Smooth muscle cell (in vitro differentiated cells): ENCODE data around the gene CLASP1. TPM values are rescaled to one million over a fixed set of nuclear protein-coding genes. Genes with fewer than 3 reads are reported as not detected.

Experiments
- DNase-seq: peaks from one replicate; lab custom pipeline; 2025; ENCODE audit not compliant: unreplicated experiment; lab: John Stamatoyannopoulos, UW
- H2AFZ ChIP-seq: fragments of 200-600 bp; sonication (generic); 2 replicates; pipeline ENCODE4 v1.6.0; 2016; ENCODE audit warnings: antibody characterized with exemption, low read depth, mild to moderate bottlenecking
- H3F3A ChIP-seq: fragments of 200-600 bp; sonication (generic); 2 replicates; pipeline ENCODE4 v1.6.0; 2017; ENCODE audit warnings: antibody characterized with exemption, low read depth
- H3K27ac ChIP-seq: fragments of 200-600 bp; sonication (generic); 2 replicates; pipeline ENCODE4 v1.5.1; 2016; ENCODE audit warnings: low read depth, mild to moderate bottlenecking
- H3K27me3 ChIP-seq: fragments of 200-600 bp; sonication (generic); 2 replicates; pipeline ENCODE4 v1.6.1; 2016; ENCODE audit warnings: low read depth, mild to moderate bottlenecking
- H3K36me3 ChIP-seq: fragments of 200-600 bp; sonication (generic); 2 replicates; pipeline ENCODE4 v1.5.1; 2016; ENCODE audit warnings: low read depth
- H3K4me1 ChIP-seq: fragments of 200-600 bp; sonication (generic); 2 replicates; pipeline ENCODE4 v1.5.1; 2016; ENCODE audit warnings: low read depth
- H3K4me2 ChIP-seq: fragments of 200-600 bp; sonication (generic); 2 replicates; pipeline ENCODE4 v1.6.0; 2016; ENCODE audit warnings: mild to moderate bottlenecking
- H3K4me3 ChIP-seq: fragments of 200-600 bp; sonication (generic); 2 replicates; pipeline ENCODE4 v1.5.1; 2016; ENCODE audit warnings: mild to moderate bottlenecking
- H3K79me2 ChIP-seq: fragments of 200-600 bp; sonication (generic); 2 replicates; pipeline ENCODE4 v1.6.0; 2016; ENCODE audit warnings: low read depth, mild to moderate bottlenecking
- H3K9ac ChIP-seq: fragments of 200-600 bp; sonication (generic); 2 replicates; pipeline ENCODE4 v1.6.0; 2016; ENCODE audit warnings: low read depth
- H3K9me3 ChIP-seq: fragments of 200-600 bp; sonication (generic); replicated peaks from 2 replicates; pipeline ENCODE4 v1.5.1; 2016; ENCODE audit warnings: low read depth
- H4K20me1 ChIP-seq: fragments of 200-600 bp; sonication (generic); 2 replicates; pipeline ENCODE4 v1.6.0; 2016; ENCODE audit warnings: low read depth
- CTCF ChIP-seq: fragments of 200-600 bp; sonication (generic); IDR thresholded peaks from 2 replicates; pipeline ENCODE4 v1.5.1; 2017; ENCODE audit warnings: borderline replicate concordance, mild to moderate bottlenecking, antibody characterized with exemption; ENCODE audit not compliant: insufficient read depth, poor library complexity, severe bottlenecking
- WGBS: methylation state at CpG from one replicate; pipeline ENCODE4 v1.1.7; 2016; ENCODE audit warnings: low lambda C conversion rate; 5-methylcytosine and 5-hydroxymethylcytosine counted together
- polyA plus RNA-seq: library from polyadenylated mRNA; unstranded; fragments of >200 nt; fragmentation: Nextera tagmentation; extraction: Ambion mirVana; gene quantifications from 2 replicates; pipeline ENCODE4 v1.2.1, GENCODE V29; 2016
- total RNA-seq: library from RNA; depleted of rRNA; stranded (reverse); fragments of >200 nt; gene quantifications from 2 replicates; pipeline ENCODE4 v1.2.3, GENCODE V29; 2014

The CLASP1 gene
- total and polyA plus RNA-seq, 2 experiments from 2014 or later = 15.0 to 33.8 TPM

- no peak for DNase-seq
- H3K36me3 ChIP-seq = peaks cover 12% of the 10 kb centered on the region
Measured at GRCh38 chr2:121427187-121427689, 222.0 kb downstream of the CLASP1 start.

GRCh38 chr2:121420486-121420885 lies 228.8 kb downstream of the CLASP1 start:
- Histone ChIP-seq H3F3A (no peaks in the 10 kb centered on the region), H3K79me2 (no peaks in the 10 kb centered on the region), H4K20me1 (peaks cover 2% of the 10 kb centered on the region), H2AFZ (no peak overlapping the region), H3K4me1 (no peaks in the 10 kb centered on the region), H3K4me3 (no peak overlapping the region), H3K9ac (no peak overlapping the region), H3K36me3 (peaks cover 10% of the 10 kb centered on the region), H3K27ac (no peak overlapping the region), H3K9me3 (no peaks in the 10 kb centered on the region), H3K4me2 (no peak overlapping the region), H3K27me3 (no peaks in the 10 kb centered on the region)
- no peak for DNase-seq
- no peak for TF ChIP-seq CTCF
- WGBS = 97% methylated on average over 5 of the region's 5 CpGs

More at GRCh38 chr2:121427187-121427689, 222.0 kb downstream of the CLASP1 start:
- Histone ChIP-seq H3K27ac (no peak overlapping the region), H4K20me1 (no peaks in the 10 kb centered on the region), H3K4me1 (no peaks in the 10 kb centered on the region), H3K9me3 (no peaks in the 10 kb centered on the region), H3K79me2 (no peaks in the 10 kb centered on the region), H3K4me2 (no peak overlapping the region), H3K4me3 (no peak overlapping the region), H3K27me3 (no peaks in the 10 kb centered on the region), H3K9ac (no peak overlapping the region), H2AFZ (no peak overlapping the region), H3F3A (peaks cover 11% of the 10 kb centered on the region)
- no peak for TF ChIP-seq CTCF
- WGBS = 99% methylated on average over 2 of the region's 2 CpGs

GRCh38 chr2:121419081-121419699 lies 230.1 kb downstream of the CLASP1 start:
- H3K27ac ChIP-seq = no peak overlapping the region
- H3K4me1 ChIP-seq = no peaks in the 10 kb centered on the region
- no peaks in the 10 kb centered on the region for H3K9me3 ChIP-seq
- 97% methylated on average over 3 of the region's 3 CpGs for WGBS
- TF ChIP-seq CTCF = no peak
- H3K36me3 ChIP-seq = peaks cover 4% of the 10 kb centered on the region
- H4K20me1 ChIP-seq = peaks cover 6% of the 10 kb centered on the region
- no peak overlapping the region for H2AFZ ChIP-seq
- no peak for DNase-seq
- no peak overlapping the region for H3K4me3 ChIP-seq
- H3F3A ChIP-seq = no peaks in the 10 kb centered on the region
- no peak overlapping the region for H3K9ac ChIP-seq
- H3K4me2 ChIP-seq = no peak overlapping the region
- H3K79me2 ChIP-seq = no peaks in the 10 kb centered on the region
- no peaks in the 10 kb centered on the region for H3K27me3 ChIP-seq
